C4-2B (cell line): ENCODE data around the gene PIP4P1.

Experiments
- H3K27ac ChIP-seq: fragments of 450-650 bp; 2 replicates; pipeline ENCODE4 v1.5.1; 2017
- ZFX ChIP-seq: fragments of 450-650 bp; IDR thresholded peaks from 2 replicates; pipeline ENCODE4 v1.6.1; 2017
- TF ChIP-seq, protein P1 (sequence below): fragments of 450-650 bp; conservative IDR thresholded peaks from 2 replicates; pipeline ENCODE4 v1.5.1; 2017; ENCODE audit warnings: mild to moderate bottlenecking

The PIP4P1 gene

DNA sequence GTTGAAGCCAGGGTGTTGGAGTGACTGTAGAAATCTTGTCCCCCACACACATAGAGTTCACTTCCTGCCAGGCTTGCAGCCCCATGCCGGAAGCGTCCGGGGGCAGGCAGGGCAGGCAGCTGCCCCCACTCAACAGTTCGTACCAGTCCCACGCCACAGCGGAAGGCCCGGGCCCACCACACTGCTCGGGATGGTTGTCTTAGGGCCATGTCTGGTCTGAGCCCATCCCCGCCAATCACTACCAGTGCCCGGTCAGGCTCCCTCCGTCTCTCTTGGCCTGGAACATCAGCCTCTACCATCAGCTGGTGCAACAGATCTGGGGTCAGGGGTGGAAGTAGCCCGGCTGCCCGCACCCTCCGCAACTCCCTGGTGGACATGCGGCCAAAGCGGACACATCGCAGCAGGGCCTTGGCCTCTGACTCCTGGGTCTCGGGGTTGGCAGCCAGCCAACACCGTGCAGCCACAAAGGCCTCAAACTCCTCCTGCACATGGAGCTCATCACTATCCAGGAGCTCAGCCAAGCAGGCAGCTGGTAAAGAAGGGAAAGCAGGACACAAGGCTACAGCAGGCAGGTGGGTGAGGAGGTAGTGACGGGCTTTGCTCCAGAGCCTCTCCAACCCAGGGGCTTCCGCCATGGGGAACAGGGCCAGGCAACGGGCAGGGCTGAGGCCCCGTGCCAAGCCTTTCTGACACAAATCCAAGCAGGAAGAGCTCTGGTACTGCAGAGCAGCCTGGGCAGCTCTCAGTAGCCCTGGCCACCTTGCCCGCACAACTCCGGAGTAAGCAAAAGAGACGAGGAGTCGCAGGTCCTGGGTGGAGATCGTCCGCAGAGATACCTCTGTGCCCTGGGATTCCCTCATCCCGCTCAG is 31.2 kb downstream of the PIP4P1 start:
- H3K27ac ChIP-seq = peak overlapping the region; percentile 27

DNA sequence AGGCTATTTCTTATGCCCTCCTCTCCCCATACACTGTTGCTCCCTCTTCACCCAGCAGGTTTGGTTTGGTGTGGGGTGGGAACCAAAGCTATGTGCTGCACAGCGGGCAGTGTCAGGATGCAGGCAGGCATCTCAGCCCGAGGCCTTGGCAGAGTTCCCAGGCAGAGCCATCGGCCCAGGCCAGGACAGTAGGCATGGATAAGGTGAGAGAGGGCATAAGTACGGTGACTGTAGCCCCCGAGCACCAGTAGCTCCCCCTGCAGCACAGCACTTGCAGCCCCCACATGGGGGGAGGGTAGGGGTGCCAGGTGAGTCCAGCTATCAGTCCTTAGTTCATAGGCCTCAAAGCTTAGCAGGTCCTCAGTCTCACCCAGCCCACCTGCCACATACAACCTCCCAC is 32.4 kb downstream of the PIP4P1 start:
- no peak overlapping the region for H3K27ac ChIP-seq
- TF ChIP-seq, protein P1, sequence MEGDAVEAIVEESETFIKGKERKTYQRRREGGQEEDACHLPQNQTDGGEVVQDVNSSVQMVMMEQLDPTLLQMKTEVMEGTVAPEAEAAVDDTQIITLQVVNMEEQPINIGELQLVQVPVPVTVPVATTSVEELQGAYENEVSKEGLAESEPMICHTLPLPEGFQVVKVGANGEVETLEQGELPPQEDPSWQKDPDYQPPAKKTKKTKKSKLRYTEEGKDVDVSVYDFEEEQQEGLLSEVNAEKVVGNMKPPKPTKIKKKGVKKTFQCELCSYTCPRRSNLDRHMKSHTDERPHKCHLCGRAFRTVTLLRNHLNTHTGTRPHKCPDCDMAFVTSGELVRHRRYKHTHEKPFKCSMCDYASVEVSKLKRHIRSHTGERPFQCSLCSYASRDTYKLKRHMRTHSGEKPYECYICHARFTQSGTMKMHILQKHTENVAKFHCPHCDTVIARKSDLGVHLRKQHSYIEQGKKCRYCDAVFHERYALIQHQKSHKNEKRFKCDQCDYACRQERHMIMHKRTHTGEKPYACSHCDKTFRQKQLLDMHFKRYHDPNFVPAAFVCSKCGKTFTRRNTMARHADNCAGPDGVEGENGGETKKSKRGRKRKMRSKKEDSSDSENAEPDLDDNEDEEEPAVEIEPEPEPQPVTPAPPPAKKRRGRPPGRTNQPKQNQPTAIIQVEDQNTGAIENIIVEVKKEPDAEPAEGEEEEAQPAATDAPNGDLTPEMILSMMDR = no peak
- no peak for TF ChIP-seq ZFX

More for the DNA sequence above, 31.2 kb downstream of the PIP4P1 start:
- TF ChIP-seq, protein P1 = no peak
- TF ChIP-seq ZFX = no peak

DNA sequence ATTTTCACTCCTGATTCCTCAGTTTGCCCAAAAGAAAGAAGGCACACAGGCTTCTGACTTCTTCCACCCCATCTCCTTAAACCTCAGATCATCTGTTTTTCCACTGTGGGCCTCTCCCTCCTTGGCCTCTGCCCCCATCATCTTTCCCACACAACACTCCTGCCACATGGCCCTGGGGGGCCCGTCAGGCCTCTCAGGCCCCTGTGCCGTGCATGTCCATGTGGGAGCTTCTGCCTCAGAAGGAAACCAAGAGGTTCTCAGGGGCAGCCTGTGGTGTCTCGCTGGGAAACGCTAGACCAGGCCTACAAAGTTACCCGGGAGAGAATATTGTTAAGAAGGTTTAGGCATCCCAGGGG is 33.2 kb downstream of the PIP4P1 start:
- H3K27ac ChIP-seq = no peak overlapping the region
- no peak for TF ChIP-seq ZFX
- TF ChIP-seq, protein P1 = no peak

DNA sequence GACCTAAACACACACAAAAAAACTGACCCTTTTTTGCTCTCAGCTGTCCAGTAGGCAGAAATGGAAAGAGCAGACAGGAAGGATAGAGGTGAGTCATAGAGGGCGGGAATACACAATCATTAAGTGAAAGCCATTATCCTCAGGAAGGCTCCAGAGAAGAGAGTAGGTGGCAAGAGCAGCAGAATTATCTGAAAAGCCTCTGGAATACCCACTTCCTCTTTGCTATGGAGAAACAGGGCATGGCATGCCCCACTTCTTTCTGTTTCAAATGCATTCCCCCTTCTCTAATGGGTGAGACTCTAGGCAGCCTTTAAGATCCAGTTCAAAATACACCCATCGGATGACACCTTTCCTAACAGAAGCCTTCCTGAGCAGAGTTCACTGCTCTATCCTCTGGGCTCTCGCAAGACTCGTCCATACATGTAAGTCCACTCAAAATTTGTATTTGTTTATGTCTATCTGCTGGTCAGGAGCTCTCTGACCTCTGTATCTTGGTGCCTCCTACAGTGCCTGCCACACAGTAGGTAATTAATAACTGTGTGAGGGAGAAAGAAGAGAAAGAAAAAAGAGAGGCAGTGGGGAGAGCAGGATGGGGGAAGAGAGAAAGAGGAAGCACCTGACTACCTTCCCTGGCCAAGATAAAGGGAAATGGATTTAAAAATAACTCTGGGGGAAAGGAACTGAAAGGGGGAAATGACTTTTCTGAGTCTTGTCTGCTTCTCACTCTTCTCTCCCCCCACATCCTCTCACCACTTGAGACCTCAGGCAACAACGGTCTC is 33.8 kb downstream of the PIP4P1 start:
- no peak for TF ChIP-seq ZFX
- TF ChIP-seq, protein P1 = no peak
- H3K27ac ChIP-seq = no peak overlapping the region

DNA sequence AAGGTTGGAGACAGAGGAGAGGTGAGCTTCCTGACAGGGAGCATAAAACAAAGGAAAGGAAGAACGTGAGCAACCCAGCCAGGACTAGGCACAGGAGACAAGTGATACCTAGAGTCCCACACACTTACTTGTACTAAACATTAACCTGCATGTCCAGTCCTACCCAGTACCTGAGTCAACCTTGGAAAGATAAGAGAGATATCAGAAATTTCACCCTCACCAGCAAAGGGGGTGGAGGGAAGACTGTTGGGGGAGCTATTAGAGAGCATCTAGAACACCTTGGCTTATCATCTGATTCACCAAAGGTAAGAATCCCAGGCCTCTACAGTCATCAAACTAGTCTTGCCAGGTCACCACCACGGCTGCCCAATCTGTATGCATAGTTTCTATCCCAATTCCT is 36.4 kb downstream of the PIP4P1 start:
- H3K27ac ChIP-seq = no peak overlapping the region
- TF ChIP-seq ZFX = no peak
- TF ChIP-seq, protein P1 = no peak

DNA sequence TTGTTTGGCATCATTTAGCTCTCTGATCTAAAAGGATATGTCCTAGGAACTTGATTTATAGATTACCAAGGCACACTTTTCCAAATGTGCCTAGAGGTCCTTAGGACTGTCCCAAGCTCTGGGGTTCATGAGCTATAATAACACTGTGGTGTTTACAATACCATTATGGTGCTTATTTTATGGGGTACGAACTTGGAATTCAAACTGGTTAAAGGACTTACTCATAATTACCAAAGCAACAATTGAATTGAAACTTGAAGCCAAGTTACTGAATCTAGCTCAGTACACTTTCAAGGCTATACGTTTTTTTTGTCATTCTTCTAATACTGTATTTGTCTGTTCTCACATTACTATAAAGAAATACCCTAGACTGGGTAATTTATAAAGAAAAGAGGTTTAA is 38.3 kb downstream of the PIP4P1 start:
- H3K27ac ChIP-seq = no peak overlapping the region

More for the DNA sequence above, 38.3 kb downstream of the PIP4P1 start:
- no peak for TF ChIP-seq ZFX
- TF ChIP-seq, protein P1 = no peak
